GM23338 (cell line): Measurements from ENCODE around the gene PACSIN1. TPM values are rescaled to one million over a fixed set of nuclear protein-coding genes. Genes with fewer than 3 reads are reported as not detected.
"Not testable (repeated sequence)": the region's sequence is repeated elsewhere in the genome, so short reads cannot be mapped to it uniquely, and the experiment has no call there.

Source experiments
- ATAC-seq: fragments of 200-7000 bp; cut with Tn5 transposase; 3 replicates; pipeline ENCODE4 v1.9.1; 2020
- DNase-seq: peaks from one replicate; pipeline ENCODE4 v3.0.0-alpha.2; 2015; ENCODE audit warnings: low spot score
- H2AFZ ChIP-seq: fragments of 200-600 bp; sonication (generic); 2 replicates; pipeline ENCODE4 v1.8.0; 2016; ENCODE audit warnings: antibody characterized with exemption, mild to moderate bottlenecking, moderate library complexity
- H3F3A ChIP-seq: fragments of 200-600 bp; sonication (generic); replicated peaks from 2 replicates; pipeline ENCODE4 v1.8.0; 2017; ENCODE audit warnings: antibody characterized with exemption, mixed run types, low read depth
- H3K27ac ChIP-seq: fragments of 200-600 bp; sonication (generic); 2 replicates; pipeline ENCODE4 v1.6.1; 2016; ENCODE audit warnings: low read depth
- H3K27me3 ChIP-seq: fragments of 200-600 bp; sonication (generic); 2 replicates; pipeline ENCODE4 v1.8.0; 2016; ENCODE audit warnings: mild to moderate bottlenecking, mixed run types, moderate library complexity; ENCODE audit not compliant: insufficient read depth
- H3K36me3 ChIP-seq: fragments of 200-600 bp; sonication (generic); 2 replicates; pipeline ENCODE4 v1.8.0; 2016; ENCODE audit warnings: mild to moderate bottlenecking; ENCODE audit not compliant: insufficient read depth
- H3K4me1 ChIP-seq: fragments of 200-600 bp; sonication (generic); 2 replicates; pipeline ENCODE4 v1.8.0; 2016; ENCODE audit warnings: mild to moderate bottlenecking, moderate library complexity; ENCODE audit not compliant: insufficient read depth
- H3K4me2 ChIP-seq: fragments of 200-600 bp; sonication (generic); 2 replicates; pipeline ENCODE4 v1.7.1; 2017; ENCODE audit warnings: mixed run types
- H3K4me3 ChIP-seq: fragments of 200-600 bp; sonication (generic); 2 replicates; pipeline ENCODE4 v1.6.1; 2016; ENCODE audit warnings: mixed run types
- H3K79me2 ChIP-seq: fragments of 200-600 bp; sonication (generic); replicated peaks from 2 replicates; pipeline ENCODE4 v1.8.0; 2017; ENCODE audit warnings: mild to moderate bottlenecking; ENCODE audit not compliant: insufficient read depth
- H3K9me2 ChIP-seq: fragments of 200-600 bp; sonication (generic); 2 replicates; pipeline ENCODE4 v1.8.0; 2017; ENCODE audit not compliant: insufficient read depth
- H4K20me1 ChIP-seq: fragments of 200-600 bp; sonication (generic); replicated peaks from 2 replicates; pipeline ENCODE4 v1.8.0; 2017; ENCODE audit warnings: mild to moderate bottlenecking; ENCODE audit not compliant: insufficient read depth
- H3K27ac Mint-ChIP-seq: 2 replicates; pipeline ENCODE4 v1.8.0; 2020; ENCODE audit warnings: inconsistent platforms, mild to moderate bottlenecking, moderate library complexity, mixed read lengths
- H3K27me3 Mint-ChIP-seq: 3 replicates; pipeline ENCODE4 v1.8.0; 2022; ENCODE audit warnings: low read depth, mild to moderate bottlenecking, moderate library complexity, mixed read lengths, inconsistent platforms; ENCODE audit not compliant: insufficient read depth, poor library complexity
- H3K36me3 Mint-ChIP-seq: 3 replicates; pipeline ENCODE4 v1.8.0; 2021; ENCODE audit warnings: low read depth, mild to moderate bottlenecking, inconsistent platforms, moderate library complexity, mixed read lengths
- H3K4me1 Mint-ChIP-seq: 3 replicates; pipeline ENCODE4 v1.8.0; 2020; ENCODE audit warnings: mild to moderate bottlenecking, inconsistent platforms, mixed read lengths
- H3K4me3 Mint-ChIP-seq: 3 replicates; pipeline ENCODE4 v1.8.0; 2021; ENCODE audit warnings: moderate library complexity, mild to moderate bottlenecking, inconsistent platforms, mixed read lengths
- H3K9me3 Mint-ChIP-seq: 3 replicates; pipeline ENCODE4 v1.8.0; 2020; ENCODE audit warnings: moderate library complexity, mild to moderate bottlenecking, inconsistent platforms, mixed read lengths
- CTCF ChIP-seq, 2 experiments: fragments of 200-600 bp in 1 of 2; sonication (generic) in 1 of 2; conservative IDR thresholded peaks; 2 replicates each; pipeline versions ENCODE4 v1.5.1 to v1.6.1; 2016 to 2017; ENCODE audit warnings: antibody characterized with exemption in 2 of 2, low read depth in 2 of 2, mild to moderate bottlenecking in 2 of 2, moderate library complexity in 1 of 2
- EZH2 ChIP-seq: fragments of 200-600 bp; sonication (generic); IDR thresholded peaks from one replicate; pipeline ENCODE4 v1.8.0; 2017; ENCODE audit warnings: antibody characterized with exemption, mild to moderate bottlenecking, low read depth; ENCODE audit not compliant: unreplicated experiment
- EZH2phosphoT487 ChIP-seq: fragments of 200-600 bp; sonication (generic); IDR thresholded peaks from one replicate; pipeline ENCODE4 v1.8.1; 2018; ENCODE audit warnings: antibody characterized with exemption; ENCODE audit not compliant: unreplicated experiment
- JUNB ChIP-seq: IDR thresholded peaks from one replicate; pipeline ENCODE4 v1.6.1; 2016; ENCODE audit warnings: antibody characterized with exemption; ENCODE audit not compliant: unreplicated experiment
- NANOG ChIP-seq: IDR thresholded peaks from 2 replicates; pipeline ENCODE4 v1.6.1; 2016; ENCODE audit warnings: antibody characterized with exemption, borderline replicate concordance
- POLR2AphosphoS5 ChIP-seq: IDR thresholded peaks from 2 replicates; pipeline ENCODE4 v1.6.1; 2016; ENCODE audit warnings: antibody characterized with exemption, low read depth
- STAT1 ChIP-seq: IDR thresholded peaks from one replicate; pipeline ENCODE4 v1.6.1; 2016; ENCODE audit warnings: antibody characterized with exemption; ENCODE audit not compliant: unreplicated experiment
- ZNF114 ChIP-seq: fragments of 250-450 bp; sonication (Bioruptor Pico); IDR thresholded peaks from 2 replicates; pipeline ENCODE4 v1.5.0; 2020; ENCODE audit warnings: mild to moderate bottlenecking, moderate library complexity
- ZNF331 ChIP-seq: fragments of 250-450 bp; sonication (Bioruptor Pico); IDR thresholded peaks from 2 replicates; pipeline ENCODE4 v1.5.0; 2020; ENCODE audit warnings: low read depth, mild to moderate bottlenecking, moderate library complexity
- polyA plus RNA-seq: library from polyadenylated mRNA; unstranded; fragments of >200 nt; fragmentation: Nextera tagmentation; extraction: Ambion mirVana; gene quantifications from 2 replicates; pipeline ENCODE4 v1.2.1, GENCODE V29; 2016
- total RNA-seq: library from RNA; depleted of rRNA; stranded (reverse); fragments of >200 nt; shearing (Covaris generic); gene quantifications from 2 replicates; pipeline ENCODE4 v1.2.3, GENCODE V29; 2014
- TF ChIP-seq, protein P1 (sequence below): IDR thresholded peaks from 2 replicates; pipeline ENCODE4 v1.6.1; 2016; ENCODE audit warnings: antibody characterized with exemption

The PACSIN1 gene
- total and polyA plus RNA-seq, 2 experiments from 2014 or later, result 5.2 to 8.7 TPM

- H3K4me1 ChIP-seq, result no peaks in the 10 kb centered on the region; the same call in 1 of the 2 replicates
- H3K4me2 ChIP-seq, result no peak overlapping the region
- Mint-ChIP-seq H3K4me3 (no peak overlapping the region), H3K4me1 (peaks cover 3% of the 10 kb centered on the region), H3K36me3 (peaks cover 9% of the 10 kb centered on the region; the same call in 1 of the 3 replicates), H3K27ac (no peak overlapping the region), H3K27me3 (peaks cover 7% of the 10 kb centered on the region), H3K9me3 (peaks cover 10% of the 10 kb centered on the region)
- H4K20me1 ChIP-seq, result no peaks in the 10 kb centered on the region
- no peaks in the 10 kb centered on the region for H3K79me2 ChIP-seq
- no peaks in the 10 kb centered on the region for H3F3A ChIP-seq
- DNase-seq (no peak), ATAC-seq (no peak)
- H3K4me3 ChIP-seq, result no peak overlapping the region
- no peaks in the 10 kb centered on the region for H3K27me3 ChIP-seq
- no peak overlapping the region for H3K27ac ChIP-seq
- H2AFZ ChIP-seq, result no peak overlapping the region
- no peak for TF ChIP-seq JUNB
- TF ChIP-seq, protein P1, sequence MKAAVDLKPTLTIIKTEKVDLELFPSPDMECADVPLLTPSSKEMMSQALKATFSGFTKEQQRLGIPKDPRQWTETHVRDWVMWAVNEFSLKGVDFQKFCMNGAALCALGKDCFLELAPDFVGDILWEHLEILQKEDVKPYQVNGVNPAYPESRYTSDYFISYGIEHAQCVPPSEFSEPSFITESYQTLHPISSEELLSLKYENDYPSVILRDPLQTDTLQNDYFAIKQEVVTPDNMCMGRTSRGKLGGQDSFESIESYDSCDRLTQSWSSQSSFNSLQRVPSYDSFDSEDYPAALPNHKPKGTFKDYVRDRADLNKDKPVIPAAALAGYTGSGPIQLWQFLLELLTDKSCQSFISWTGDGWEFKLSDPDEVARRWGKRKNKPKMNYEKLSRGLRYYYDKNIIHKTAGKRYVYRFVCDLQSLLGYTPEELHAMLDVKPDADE, result no peak
- no peaks in the 10 kb centered on the region for H3K9me2 ChIP-seq
- no peaks in the 10 kb centered on the region for H3K36me3 ChIP-seq
Measured at GRCh38 chr6:34478796-34479195, 12.9 kb downstream of the PACSIN1 start.

GRCh38 chr6:34483781-34484180, 17.9 kb downstream of the PACSIN1 start:
- not testable (repeated sequence) for H3K4me2 ChIP-seq, H3F3A ChIP-seq, H3K4me3 Mint-ChIP-seq, H2AFZ ChIP-seq, H3K27ac Mint-ChIP-seq, H3K79me2 ChIP-seq, H3K9me2 ChIP-seq, H3K4me3 ChIP-seq, H3K27me3 ChIP-seq, H3K36me3 Mint-ChIP-seq, H3K36me3 ChIP-seq, H4K20me1 ChIP-seq, DNase-seq, H3K27ac ChIP-seq, H3K27me3 Mint-ChIP-seq, ATAC-seq, H3K4me1 ChIP-seq, H3K9me3 Mint-ChIP-seq
- peaks cover 10% of the 10 kb centered on the region for H3K4me1 Mint-ChIP-seq

DNA sequence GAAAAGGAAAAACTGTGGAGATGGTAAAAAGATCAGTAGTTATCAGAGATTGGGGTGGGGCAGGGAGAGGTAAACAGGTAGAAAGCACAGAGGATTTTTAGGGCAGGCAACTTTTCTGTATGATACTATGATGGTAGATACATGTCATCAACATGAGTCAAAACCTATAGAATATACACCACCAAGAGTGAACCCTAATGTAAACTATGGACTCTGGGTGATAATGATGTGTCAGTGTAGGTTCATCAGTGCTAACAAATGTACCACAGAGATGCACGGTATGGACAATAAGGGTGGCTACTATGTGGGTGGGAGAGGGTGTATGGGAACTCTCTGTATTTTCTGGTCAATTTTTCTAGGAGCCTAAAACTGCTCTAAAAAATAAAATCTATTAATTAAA, 18.5 kb downstream of the PACSIN1 start:
- H3K27me3 ChIP-seq, result no peaks in the 10 kb centered on the region
- H2AFZ ChIP-seq, result no peak overlapping the region
- H4K20me1 ChIP-seq, result no peaks in the 10 kb centered on the region; the same call in 1 of the 2 replicates
- no peaks in the 10 kb centered on the region for H3K4me1 ChIP-seq
- H3K27me3 Mint-ChIP-seq, result peaks cover 1% of the 10 kb centered on the region
- no peaks in the 10 kb centered on the region for H3K9me2 ChIP-seq
- H3K9me3 Mint-ChIP-seq, result no peaks in the 10 kb centered on the region
- no peak overlapping the region for H3K4me2 ChIP-seq
- H3K36me3 ChIP-seq, result no peaks in the 10 kb centered on the region
- no peak for TF ChIP-seq EZH2
- no peak for TF ChIP-seq ZNF114
- no peak for TF ChIP-seq JUNB
- no peak for TF ChIP-seq ZNF331 (CRISPR knock-in tag)
- no peak for TF ChIP-seq POLR2AphosphoS5
- TF ChIP-seq NANOG, result no peak
- TF ChIP-seq EZH2phosphoT487, result no peak
- TF ChIP-seq, protein P1, result no peak
- no peak for TF ChIP-seq CTCF (conservative IDR thresholded peaks at IDR 0.05; ENCODE audit: low read depth in 2 of 2)
- no peak for TF ChIP-seq STAT1
- H3K27ac Mint-ChIP-seq, result no peak overlapping the region
- no peak overlapping the region for H3K4me3 Mint-ChIP-seq
- no peaks in the 10 kb centered on the region for H3F3A ChIP-seq
- ATAC-seq (no peak), DNase-seq (no peak)
- H3K4me1 Mint-ChIP-seq, result peaks cover 10% of the 10 kb centered on the region
- no peaks in the 10 kb centered on the region for H3K36me3 Mint-ChIP-seq
- no peak overlapping the region for H3K27ac ChIP-seq
- H3K4me3 ChIP-seq, result no peak overlapping the region
- H3K79me2 ChIP-seq, result no peaks in the 10 kb centered on the region
